Keratinocyte (primary cell): ENCODE data around the gene AADAT. TPM values are rescaled to one million over a fixed set of nuclear protein-coding genes. Genes with fewer than 3 reads are reported as not detected.

Experiments
- DNase-seq: peaks from one replicate; pipeline ENCODE4 v3.0.0-alpha.2; 2011; ENCODE audit warnings: low read depth, missing footprints, low spot score
- FAIRE-seq: peaks from 2 replicates; lab custom pipeline; 2011; peaks lifted over from hg19 to GRCh38; lab: Jason Lieb, UNC
- H2AFZ ChIP-seq: 2 replicates; pipeline ENCODE4 v1.6.0; 2012; ENCODE audit warnings: low read length, control low read depth, inconsistent platforms; ENCODE audit not compliant: control insufficient read depth
- H3K27ac ChIP-seq: 2 replicates; pipeline ENCODE4 v1.5.1; 2011; ENCODE audit warnings: low read length; ENCODE audit not compliant: control insufficient read depth, insufficient read depth
- H3K27me3 ChIP-seq: 3 replicates; pipeline ENCODE4 v1.6.0; 2011; ENCODE audit warnings: low read length; ENCODE audit not compliant: control insufficient read depth, insufficient read depth; ENCODE audit errors: extremely low read depth
- H3K36me3 ChIP-seq, 2 experiments: 2 replicates in 1 of 2; 3 replicates in 1 of 2; pipeline ENCODE4 v1.5.1; 2011; ENCODE audit warnings: low read length in 2 of 2, mild to moderate bottlenecking in 1 of 2; ENCODE audit not compliant: control insufficient read depth in 2 of 2, insufficient read depth in 2 of 2; ENCODE audit errors: extremely low read depth in 1 of 2
- H3K4me1 ChIP-seq: 3 replicates; pipeline ENCODE4 v1.5.1; 2011; ENCODE audit warnings: low read length; ENCODE audit not compliant: control insufficient read depth, insufficient read depth; ENCODE audit errors: extremely low read depth
- H3K4me2 ChIP-seq: 3 replicates; pipeline ENCODE4 v1.6.0; 2011; ENCODE audit warnings: low read depth, low read length; ENCODE audit not compliant: control insufficient read depth, insufficient read depth; ENCODE audit errors: extremely low read depth
- H3K4me3 ChIP-seq, 3 experiments: fragments of 200-600 bp in 1 of 3; sonication (generic) in 1 of 3; 2 replicates in 2 of 3; 3 replicates in 1 of 3; pipeline ENCODE4 v1.5.1; 2011 to 2016; ENCODE audit warnings: low read length in 3 of 3, mild to moderate bottlenecking in 3 of 3, control low read depth in 2 of 3, inconsistent platforms in 1 of 3, low read depth in 1 of 3, mixed read lengths in 1 of 3, mixed run types in 1 of 3, moderate library complexity in 1 of 3; ENCODE audit not compliant: control insufficient read depth in 2 of 3, insufficient read depth in 2 of 3; ENCODE audit errors: extremely low read depth in 1 of 3
- H3K79me2 ChIP-seq: 2 replicates; pipeline ENCODE4 v1.6.0; 2012; ENCODE audit warnings: low read length; ENCODE audit not compliant: control insufficient read depth, insufficient read depth
- H3K9ac ChIP-seq: 3 replicates; pipeline ENCODE4 v1.6.0; 2011; ENCODE audit warnings: low read length; ENCODE audit not compliant: control insufficient read depth, insufficient read depth; ENCODE audit errors: extremely low read depth
- H3K9me1 ChIP-seq: 3 replicates; pipeline ENCODE4 v1.6.0; 2011; ENCODE audit warnings: low read length; ENCODE audit not compliant: control insufficient read depth, insufficient read depth; ENCODE audit errors: extremely low read depth
- H3K9me3 ChIP-seq: 2 replicates; pipeline ENCODE4 v1.5.1; 2012; ENCODE audit warnings: low read depth, low read length; ENCODE audit not compliant: control insufficient read depth
- H4K20me1 ChIP-seq: 3 replicates; pipeline ENCODE4 v1.6.0; 2011; ENCODE audit warnings: low read length; ENCODE audit not compliant: control insufficient read depth, insufficient read depth; ENCODE audit errors: extremely low read depth
- CTCF ChIP-seq, 3 experiments: IDR thresholded peaks in 1 of 3; conservative IDR thresholded peaks in 1 of 3; optimal IDR thresholded peaks in 1 of 3; 2 replicates in 2 of 3; 3 replicates in 1 of 3; pipeline versions ENCODE3 to v1.5.1; 2011; ENCODE audit warnings: low read length in 3 of 3, mild to moderate bottlenecking in 3 of 3, moderate library complexity in 2 of 3, control low read depth in 1 of 3, inconsistent platforms in 1 of 3; ENCODE audit not compliant: insufficient read depth in 2 of 3; ENCODE audit errors: extremely low read depth in 1 of 3
- EZH2 ChIP-seq: IDR thresholded peaks from one replicate; pipeline ENCODE4 v1.6.1; 2012; ENCODE audit warnings: inconsistent platforms, mild to moderate bottlenecking, low read length, moderate library complexity
- dilution Hi-C: fragments of 300-500 bp; cut with MboI; formaldehyde crosslinking; loops from one replicate; pipeline ENCODE4 v1.7.0; 2020; ENCODE audit warnings: low sequenced_read_pairs; ENCODE audit not compliant: extremely low pct_ligation_motif_present
- polyA plus RNA-seq, 5 experiments: library from polyadenylated mRNA; depleted of rRNA in 3 of 5; stranded (reverse) in 3 of 5; stranded (forward) in 1 of 5; unstranded in 1 of 5; fragments of >200 nt; gene quantifications; 1 replicate in 1 of 5; 2 replicates in 3 of 5; 3 replicates in 1 of 5; pipeline versions ENCODE4 v1.2.1 to v1.2.3, GENCODE V29; 2011 to 2012; ENCODE audit warnings: missing spikeins in 2 of 5, low read depth in 1 of 5, low replicate concordance in 1 of 5

Gene AADAT
- polyA plus RNA-seq, 1 donor (not counting 4 experiments of a cell fraction or from before 2014, with no cell fraction given) = 5.2 TPM

DNA sequence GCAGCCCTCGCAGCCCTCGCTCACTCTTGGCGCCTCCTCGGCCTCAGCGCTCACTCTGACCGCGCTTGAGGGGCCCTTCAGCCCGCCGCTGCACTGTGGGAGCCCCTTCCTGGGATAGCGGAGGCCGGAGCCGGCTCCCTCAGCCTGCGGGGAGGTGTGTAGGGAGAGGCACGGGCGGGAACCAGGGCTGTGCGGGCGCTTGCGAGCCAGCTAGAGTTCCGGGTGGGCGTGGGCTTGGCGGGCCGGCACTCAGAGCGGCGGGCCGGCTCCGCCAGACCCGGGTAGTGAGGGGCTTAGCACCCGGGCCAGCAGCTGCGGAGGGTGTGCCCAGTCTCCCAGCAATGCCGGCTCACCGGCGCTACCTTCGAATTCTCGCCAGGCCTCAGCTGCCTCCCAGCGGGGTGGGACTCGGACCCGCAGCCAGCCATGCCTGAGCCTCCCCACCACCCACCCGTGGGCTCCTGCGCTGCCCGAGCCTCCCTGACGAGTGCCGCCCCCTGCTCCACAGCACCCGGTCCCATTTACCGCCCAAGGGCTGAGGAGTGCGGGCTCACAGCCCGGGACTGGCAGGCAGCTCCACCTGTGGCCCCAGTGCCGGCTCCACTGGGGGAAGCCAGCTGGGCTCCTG lies 1.4 kb upstream of the AADAT start:
- Histone ChIP-seq H4K20me1 (no peaks in the 10 kb centered on the region), H3K4me3 (no peak overlapping the region), H3K9me1 (no peaks in the 10 kb centered on the region), H3K9me3 (no peaks in the 10 kb centered on the region), H3K9ac (no peak overlapping the region), H3K27me3 (no peaks in the 10 kb centered on the region), H3K4me1 (peaks cover 11% of the 10 kb centered on the region), H2AFZ (no peak overlapping the region), H3K36me3 (no peaks in the 10 kb centered on the region), H3K79me2 (no peaks in the 10 kb centered on the region), H3K4me2 (no peak overlapping the region), H3K27ac (no peak overlapping the region)
- DNase-seq = no peak
- dilution Hi-C loops = no loop called here
- TF ChIP-seq CTCF (optimal IDR thresholded peaks at IDR 0.05 in 1 of 3, IDR thresholded peaks at IDR 0.05 in 1 of 3, conservative IDR thresholded peaks at IDR 0.05 in 1 of 3; ENCODE audit: extremely low read depth in 1 of 3, insufficient read depth in 2 of 3, low read length in 3 of 3) (no peak), EZH2 (no peak)
- FAIRE-seq = no peak

- no peaks in the 10 kb centered on the region for H3K36me3 ChIP-seq
- DNase-seq (no peak), FAIRE-seq (no peak)
- H3K79me2 ChIP-seq = no peaks in the 10 kb centered on the region
- H2AFZ ChIP-seq = peak overlapping the region; percentile 97
- H3K4me2 ChIP-seq = peak overlapping the region; percentile 96
- no peaks in the 10 kb centered on the region for H3K9me3 ChIP-seq
- dilution Hi-C loops = no loop called here
- peak overlapping the region; percentile 63 for H3K9ac ChIP-seq
- H3K27me3 ChIP-seq = no peaks in the 10 kb centered on the region
- no peak for TF ChIP-seq CTCF (optimal IDR thresholded peaks at IDR 0.05 in 1 of 3, IDR thresholded peaks at IDR 0.05 in 1 of 3, conservative IDR thresholded peaks at IDR 0.05 in 1 of 3; ENCODE audit: extremely low read depth in 1 of 3, insufficient read depth in 2 of 3, low read length in 3 of 3)
- no peak for TF ChIP-seq EZH2
- H3K27ac ChIP-seq = no peak overlapping the region
- H4K20me1 ChIP-seq = no peaks in the 10 kb centered on the region
- no peaks in the 10 kb centered on the region for H3K9me1 ChIP-seq
- H3K4me1 ChIP-seq = peaks cover 11% of the 10 kb centered on the region
- peak overlapping the region; percentile 54 to 84 (median 81) for H3K4me3 ChIP-seq
Observed at GRCh38 chr4:170090352-170091052, 746 bp upstream of the AADAT start.
